ENCODE results near the gene ZRANB1.

GRCh38 chr10:124939290-124939689 lies 2.6 kb upstream of the ZRANB1 start:
- no peak for TF ChIP-seq POLR2A (IDR thresholded peaks at IDR 0.05; ENCODE audit: low read depth, low read length)
- no peak for TF ChIP-seq TAF1 (IDR thresholded peaks at IDR 0.05; ENCODE audit: low read depth, low read length)
